IPS-18a (cell line): Measurements from ENCODE around the gene TRIM64.
"Not testable (repeated sequence)": the region's sequence is repeated elsewhere in the genome, so short reads cannot be mapped to it uniquely, and the experiment has no call there.

Source experiments
- H3K27ac ChIP-seq: one replicate; pipeline ENCODE4 v1.5.1; 2013; ENCODE audit warnings: low read length
- H3K27me3 ChIP-seq: one replicate; pipeline ENCODE4 v1.6.1; 2013; ENCODE audit warnings: mild to moderate bottlenecking, low read length; ENCODE audit not compliant: control insufficient read depth, insufficient read depth
- H3K36me3 ChIP-seq: one replicate; pipeline ENCODE4 v1.6.1; 2013; ENCODE audit warnings: low read depth, low read length; ENCODE audit not compliant: control insufficient read depth
- H3K4me1 ChIP-seq: one replicate; pipeline ENCODE4 v1.6.1; 2013; ENCODE audit warnings: low read depth, low read length; ENCODE audit not compliant: control insufficient read depth
- H3K4me3 ChIP-seq: one replicate; pipeline ENCODE4 v1.5.1; 2013; ENCODE audit warnings: low read length
- H3K9ac ChIP-seq: one replicate; pipeline ENCODE4 v1.6.1; 2013; ENCODE audit warnings: mild to moderate bottlenecking, low read length, moderate library complexity
- H3K9me3 ChIP-seq: one replicate; pipeline ENCODE4 v1.6.1; 2013; ENCODE audit warnings: low read depth, low read length; ENCODE audit not compliant: control insufficient read depth

The TRIM64 gene, protein sequence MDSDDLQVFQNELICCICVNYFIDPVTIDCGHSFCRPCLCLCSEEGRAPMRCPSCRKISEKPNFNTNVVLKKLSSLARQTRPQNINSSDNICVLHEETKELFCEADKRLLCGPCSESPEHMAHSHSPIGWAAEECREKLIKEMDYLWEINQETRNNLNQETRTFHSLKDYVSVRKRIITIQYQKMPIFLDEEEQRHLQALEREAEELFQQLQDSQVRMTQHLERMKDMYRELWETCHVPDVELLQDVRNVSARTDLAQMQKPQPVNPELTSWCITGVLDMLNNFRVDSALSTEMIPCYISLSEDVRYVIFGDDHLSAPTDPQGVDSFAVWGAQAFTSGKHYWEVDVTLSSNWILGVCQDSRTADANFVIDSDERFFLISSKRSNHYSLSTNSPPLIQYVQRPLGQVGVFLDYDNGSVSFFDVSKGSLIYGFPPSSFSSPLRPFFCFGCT

DNA sequence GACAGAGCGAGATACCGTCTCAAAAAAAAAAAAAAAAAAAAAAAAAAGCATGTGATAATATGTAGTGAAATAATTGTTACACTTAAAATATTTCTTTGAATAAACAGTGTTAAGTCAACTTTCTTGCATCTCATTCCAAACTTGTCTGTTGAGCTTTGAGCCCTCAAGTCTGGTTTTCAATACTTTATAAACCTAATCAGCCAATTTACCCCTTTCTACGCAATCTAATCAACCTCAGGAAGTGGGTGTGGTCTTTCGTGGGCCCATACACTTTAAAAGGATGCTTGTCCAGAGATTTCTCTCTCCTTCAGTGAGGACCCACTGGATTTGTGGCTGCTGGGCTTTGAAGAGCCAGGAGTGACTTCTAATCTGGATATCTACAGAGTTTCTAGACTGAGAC is at the start of gene TRIM64:
Gene TRIM64 (plus strand): TSS at position 301 of the 400 bp plus-strand sequence. CDS start 2,467 bp downstream, outside the sequence.
- not testable (repeated sequence) for H3K27me3 ChIP-seq, H3K9ac ChIP-seq, H3K9me3 ChIP-seq, H3K4me1 ChIP-seq, H3K4me3 ChIP-seq, H3K36me3 ChIP-seq, H3K27ac ChIP-seq

DNA sequence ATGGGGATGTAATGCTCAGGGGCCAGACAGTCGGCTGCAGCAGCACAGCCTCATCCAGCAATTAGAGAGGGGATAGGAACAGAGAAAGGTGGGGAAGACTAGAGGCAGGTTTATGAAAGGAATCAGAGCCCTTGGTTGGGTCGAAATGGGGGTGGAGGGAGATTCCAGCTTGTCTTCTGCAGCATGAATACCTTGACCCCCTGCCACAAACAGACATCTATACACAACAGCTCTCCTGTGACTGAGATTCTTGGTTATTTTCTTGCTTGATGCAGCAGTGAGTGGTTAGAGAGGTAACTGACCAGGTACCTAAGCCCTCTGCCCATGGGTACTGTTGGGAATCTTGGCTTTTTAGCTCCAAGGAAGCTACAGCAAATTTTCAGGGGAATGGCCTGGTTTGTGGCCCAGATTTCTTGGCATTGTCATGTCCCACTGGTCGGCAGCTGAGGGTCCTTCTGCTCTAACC is 43.6 kb upstream of the TRIM64 start, which contains the start of gene TRIM49D1:
Gene TRIM49D1 (minus strand): TSS at position 51 of the 466 bp plus-strand sequence. CDS start 4,535 bp downstream, outside the sequence.
- no peak within 1 kb of the TSS for H3K27ac ChIP-seq
- H3K4me3 ChIP-seq: no peak within 1 kb of the TSS
- no peaks in the 10 kb centered on the region for H3K9me3 ChIP-seq
- no peak within 1 kb of the TSS for H3K9ac ChIP-seq
- H3K4me1 ChIP-seq: no peaks in the 10 kb centered on the region
- H3K27me3 ChIP-seq: no peaks in the 10 kb centered on the region
- no peaks in the 10 kb centered on the region for H3K36me3 ChIP-seq

DNA sequence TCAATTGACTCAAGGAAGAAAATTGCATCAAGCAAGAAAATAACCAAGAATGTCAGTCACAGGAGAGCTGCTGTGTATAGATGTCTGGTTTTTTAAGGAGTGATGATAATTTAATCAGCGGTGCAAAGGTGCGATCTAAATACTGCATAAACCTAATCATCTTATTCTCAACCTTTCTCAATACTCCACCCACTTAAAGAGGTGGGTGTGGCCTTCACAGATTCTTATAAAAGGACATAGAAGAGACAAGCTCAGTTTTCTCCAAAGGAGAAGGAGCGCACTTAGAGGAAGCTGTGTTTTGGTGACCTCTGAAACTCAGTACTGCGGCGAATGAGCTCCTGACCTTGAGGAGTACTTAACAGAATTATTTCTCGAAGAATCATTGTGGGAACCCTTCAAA is 42.1 kb upstream of the TRIM64 start, which contains the start of gene TRIM49D2:
Gene TRIM49D2 (plus strand): TSS at position 301 of the 400 bp plus-strand sequence. CDS start 2,698 bp downstream, outside the sequence.
- not testable (repeated sequence) for H3K4me1 ChIP-seq, H3K27ac ChIP-seq, H3K4me3 ChIP-seq, H3K9ac ChIP-seq, H3K9me3 ChIP-seq, H3K27me3 ChIP-seq, H3K36me3 ChIP-seq

DNA sequence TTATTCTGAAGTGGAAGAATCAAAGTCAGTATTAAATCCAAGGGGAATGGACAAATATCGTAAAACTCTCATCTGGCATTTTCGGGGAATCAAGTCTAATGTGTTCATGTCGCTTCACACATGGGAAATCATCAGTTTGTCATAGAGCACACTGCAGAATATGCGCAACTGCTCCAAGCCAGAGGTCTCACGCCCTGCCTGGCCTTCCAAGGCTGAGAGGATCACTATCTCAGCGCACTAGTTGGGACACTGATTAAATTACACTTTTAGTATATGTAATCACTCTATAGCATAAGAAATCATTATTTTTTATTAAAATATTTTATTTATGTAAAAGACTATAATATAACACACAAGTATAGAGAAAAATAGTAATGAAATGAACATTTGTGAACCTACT is 5.0 kb upstream of the TRIM64 start:
- H3K4me3 ChIP-seq, H3K9ac ChIP-seq, H3K27ac ChIP-seq, H3K4me1 ChIP-seq, H3K9me3 ChIP-seq, H3K27me3 ChIP-seq, H3K36me3 ChIP-seq: not testable (repeated sequence)
